Gastroesophageal sphincter (tissue), 3 donors: ENCODE measurements around the gene RALGAPB.

ENCODE experiments used
- CTCF ChIP-seq, 4 experiments: fragments of 200-600 bp in 2 of 4; fragments of 450-650 bp in 2 of 4; sonication (generic) in 1 of 4; IDR thresholded peaks; one replicate each; pipeline ENCODE4 v1.5.1; 2017 to 2019; ENCODE audit warnings: antibody characterized with exemption in 4 of 4, mild to moderate bottlenecking in 2 of 4, moderate library complexity in 2 of 4
- EP300 ChIP-seq: sonication (generic); formaldehyde crosslinking; IDR thresholded peaks from one replicate; pipeline ENCODE4 v1.6.1; 2017; ENCODE audit warnings: antibody characterized with exemption, mild to moderate bottlenecking
- POLR2A ChIP-seq, 2 donors: fragments of 450-650 bp; IDR thresholded peaks; one replicate each; pipeline ENCODE4 v1.6.1; 2017; ENCODE audit warnings: antibody characterized with exemption in 2 of 2, mild to moderate bottlenecking in 2 of 2, moderate library complexity in 1 of 2
- POLR2AphosphoS5 ChIP-seq: sonication (generic); formaldehyde crosslinking; IDR thresholded peaks from one replicate; pipeline ENCODE4 v1.6.1; 2017; ENCODE audit warnings: antibody characterized with exemption

GRCh38 chr20:38590676-38591473 lies 118.2 kb downstream of the RALGAPB start:
- TF ChIP-seq POLR2A (IDR thresholded peaks at IDR 0.05) (no peak), CTCF (IDR thresholded peaks at IDR 0.05) (no peak), POLR2AphosphoS5 (no peak), EP300 (no peak)
